Tibial artery (tissue), 4 donors: Measurements from ENCODE around the gene P4HA1.

Experiments used
- DNase-seq, 2 donors: peaks; one replicate each; pipeline ENCODE4 v3.0.0-alpha.2; 2019
- H3K27ac ChIP-seq, 2 donors: fragments of 200-600 bp; sonication (generic) in 1 of 2; 1 replicate in 1 of 2; 2 replicates in 1 of 2; pipeline ENCODE4 v1.5.1; 2018 to 2019; ENCODE audit warnings: mild to moderate bottlenecking in 1 of 2
- H3K27me3 ChIP-seq, 2 donors: fragments of 200-600 bp; sonication (generic) in 1 of 2; one replicate each; pipeline versions ENCODE4 v1.5.1 to v1.6.0; 2016 to 2019
- H3K36me3 ChIP-seq, 3 donors: fragments of 200-600 bp; sonication (generic) in 2 of 3; one replicate each; pipeline ENCODE4 v1.5.1; 2016 to 2019; ENCODE audit warnings: mild to moderate bottlenecking in 2 of 3
- H3K4me1 ChIP-seq, 4 donors: fragments of 200-600 bp; sonication (generic) in 2 of 4; 1 replicate in 3 of 4; 2 replicates in 1 of 4; pipeline ENCODE4 v1.5.1; 2016 to 2019
- H3K4me3 ChIP-seq, 2 donors: fragments of 200-600 bp; sonication (generic) in 1 of 2; 1 replicate in 1 of 2; 2 replicates in 1 of 2; pipeline ENCODE4 v1.5.1; 2018 to 2019; ENCODE audit warnings: mild to moderate bottlenecking in 2 of 2
- H3K9me3 ChIP-seq, 3 donors: fragments of 200-600 bp; sonication (generic) in 1 of 3; one replicate each; pipeline ENCODE4 v1.5.1; 2016 to 2019
- CTCF ChIP-seq, 2 experiments: fragments of 200-600 bp in 1 of 2; fragments of 450-650 bp in 1 of 2; IDR thresholded peaks; one replicate each; pipeline ENCODE4 v1.5.1; 2017 to 2019; ENCODE audit warnings: antibody characterized with exemption in 2 of 2, mild to moderate bottlenecking in 1 of 2, moderate library complexity in 1 of 2
- intact Hi-C: fragments of 100-400 bp; cut with DNase I; formaldehyde crosslinking; loops from one replicate; pipeline ENCODE4 v1.15.0; 2023; ENCODE audit warnings: low total_unique reads

The P4HA1 gene

GRCh38 chr10:73021050-73021449 lies 75.6 kb downstream of the P4HA1 start:
- TF ChIP-seq CTCF (IDR thresholded peaks at IDR 0.05), result no peak
- no peak for DNase-seq
- intact Hi-C loops, result no loop called here
- no peaks in the 10 kb centered on the region for H3K27me3 ChIP-seq
- H3K9me3 ChIP-seq, result no peaks in the 10 kb centered on the region
- peaks cover 7 to 25% (median 17%) of the 10 kb centered on the region in 3 donors for H3K36me3 ChIP-seq
- H3K27ac ChIP-seq, result no peak overlapping the region
- no peak overlapping the region for H3K4me3 ChIP-seq
- H3K4me1 ChIP-seq, result peaks cover 6 to 44% (median 18%) of the 10 kb centered on the region in 4 donors

- TF ChIP-seq CTCF (IDR thresholded peaks at IDR 0.05), result no peak
- intact Hi-C loops, result no loop called here
- Histone ChIP-seq H3K4me3 (no peak overlapping the region), H3K9me3 (no peaks in the 10 kb centered on the region), H3K4me1 (peaks cover 6 to 47% (median 18%) of the 10 kb centered on the region in 4 donors), H3K27me3 (no peaks in the 10 kb centered on the region), H3K27ac (peak overlapping the region; percentile 75 to 76), H3K36me3 (peaks cover 8 to 30% (median 29%) of the 10 kb centered on the region in 3 donors)
- no peak for DNase-seq
These were observed 77.6 kb downstream of the P4HA1 start for GRCh38 chr10:73019100-73019499.

- intact Hi-C loops, result no loop called here
- TF ChIP-seq CTCF (IDR thresholded peaks at IDR 0.05), result no peak
- H3K27me3 ChIP-seq, result no peaks in the 10 kb centered on the region
- no peak for DNase-seq
- peaks cover 8 to 33% (median 29%) of the 10 kb centered on the region in 3 donors for H3K36me3 ChIP-seq
- peak overlapping the region; percentile 75 to 76 for H3K27ac ChIP-seq
- peaks cover 6 to 47% (median 18%) of the 10 kb centered on the region in 4 donors for H3K4me1 ChIP-seq
- no peaks in the 10 kb centered on the region for H3K9me3 ChIP-seq
- no peak overlapping the region for H3K4me3 ChIP-seq
These were observed 78.0 kb downstream of the P4HA1 start for GRCh38 chr10:73018632-73019031.

GRCh38 chr10:73017955-73018480 lies 78.6 kb downstream of the P4HA1 start:
- peak; percentile 45 to 94 for DNase-seq
- Histone ChIP-seq H3K27ac (peak overlapping the region; percentile 75 to 76), H3K4me1 (peaks cover 6 to 47% (median 18%) of the 10 kb centered on the region in 4 donors), H3K4me3 (no peak overlapping the region), H3K27me3 (no peaks in the 10 kb centered on the region), H3K36me3 (peaks cover 8 to 35% (median 33%) of the 10 kb centered on the region in 3 donors), H3K9me3 (no peaks in the 10 kb centered on the region)
- TF ChIP-seq CTCF (IDR thresholded peaks at IDR 0.05), result no peak
- intact Hi-C loops, result no loop called here

GRCh38 chr10:73015779-73016178 lies 80.9 kb downstream of the P4HA1 start:
- no peak overlapping the region for H3K27ac ChIP-seq
- H3K9me3 ChIP-seq, result no peaks in the 10 kb centered on the region
- DNase-seq, result no peak
- H3K4me3 ChIP-seq, result no peak overlapping the region
- peaks cover 6 to 39% (median 18%) of the 10 kb centered on the region in 4 donors for H3K4me1 ChIP-seq
- H3K27me3 ChIP-seq, result no peaks in the 10 kb centered on the region
- intact Hi-C loops, result no loop called here
- H3K36me3 ChIP-seq, result peaks cover 8 to 38% (median 28%) of the 10 kb centered on the region in 3 donors
- no peak for TF ChIP-seq CTCF (IDR thresholded peaks at IDR 0.05)
